ENCODE results near the gene APBB2. TPM values are rescaled to one million over a fixed set of nuclear protein-coding genes. Genes with fewer than 3 reads are reported as not detected.

Gene APBB2
- total RNA-seq, 1 donor from 2014 or later, result 63.2 TPM

DNA sequence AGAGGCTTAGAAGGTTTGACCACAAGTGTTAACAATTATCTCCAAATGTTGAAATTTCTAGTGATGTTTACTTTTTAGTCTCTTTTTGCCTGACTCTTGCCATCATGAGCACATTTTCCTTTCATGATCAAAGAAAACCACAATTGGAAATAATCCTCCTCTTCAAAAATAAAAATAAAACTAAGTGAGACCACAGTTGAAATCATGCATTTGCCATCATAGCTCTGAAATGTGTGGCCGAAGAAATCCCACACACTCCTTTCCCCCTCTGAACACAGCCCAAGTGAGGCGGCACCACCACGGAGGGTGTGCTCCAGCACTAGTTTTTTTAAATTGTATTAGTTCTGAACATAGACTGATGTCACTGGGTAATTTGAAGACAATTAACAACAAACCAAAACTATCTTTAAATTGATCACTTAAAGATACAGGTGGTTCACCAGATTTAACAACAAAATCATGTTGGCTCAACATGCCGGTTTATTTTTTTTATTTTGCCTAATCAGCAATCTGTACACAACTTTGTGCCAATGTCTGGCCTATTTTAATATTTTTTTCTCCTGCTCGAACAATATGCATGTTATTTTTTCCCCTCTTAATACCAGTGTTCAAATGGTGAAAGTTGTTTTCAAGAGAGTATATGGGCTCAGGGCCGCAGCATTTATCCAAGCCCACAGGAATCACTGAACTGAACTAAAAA lies 17.6 kb downstream of the APBB2 start:
- no peaks in the 10 kb centered on the region for H3K27me3 Mint-ChIP-seq (ENCODE audit: low read depth)
- no peak for DNase-seq (ENCODE audit: low spot score in 2 of 2, unreplicated experiment in 2 of 2)
- H3K4me3 Mint-ChIP-seq, result no peak overlapping the region
- H3K9me3 Mint-ChIP-seq, result peaks cover 8% of the 10 kb centered on the region
- H3K4me1 Mint-ChIP-seq, result peaks cover 24% of the 10 kb centered on the region
- TF ChIP-seq, protein P1, sequence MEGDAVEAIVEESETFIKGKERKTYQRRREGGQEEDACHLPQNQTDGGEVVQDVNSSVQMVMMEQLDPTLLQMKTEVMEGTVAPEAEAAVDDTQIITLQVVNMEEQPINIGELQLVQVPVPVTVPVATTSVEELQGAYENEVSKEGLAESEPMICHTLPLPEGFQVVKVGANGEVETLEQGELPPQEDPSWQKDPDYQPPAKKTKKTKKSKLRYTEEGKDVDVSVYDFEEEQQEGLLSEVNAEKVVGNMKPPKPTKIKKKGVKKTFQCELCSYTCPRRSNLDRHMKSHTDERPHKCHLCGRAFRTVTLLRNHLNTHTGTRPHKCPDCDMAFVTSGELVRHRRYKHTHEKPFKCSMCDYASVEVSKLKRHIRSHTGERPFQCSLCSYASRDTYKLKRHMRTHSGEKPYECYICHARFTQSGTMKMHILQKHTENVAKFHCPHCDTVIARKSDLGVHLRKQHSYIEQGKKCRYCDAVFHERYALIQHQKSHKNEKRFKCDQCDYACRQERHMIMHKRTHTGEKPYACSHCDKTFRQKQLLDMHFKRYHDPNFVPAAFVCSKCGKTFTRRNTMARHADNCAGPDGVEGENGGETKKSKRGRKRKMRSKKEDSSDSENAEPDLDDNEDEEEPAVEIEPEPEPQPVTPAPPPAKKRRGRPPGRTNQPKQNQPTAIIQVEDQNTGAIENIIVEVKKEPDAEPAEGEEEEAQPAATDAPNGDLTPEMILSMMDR (IDR thresholded peaks at IDR 0.05; ENCODE audit: unreplicated experiment), result no peak
- peaks cover 4% of the 10 kb centered on the region for H3K36me3 Mint-ChIP-seq
- H3K27ac Mint-ChIP-seq, result peak overlapping the region; percentile 37

DNA sequence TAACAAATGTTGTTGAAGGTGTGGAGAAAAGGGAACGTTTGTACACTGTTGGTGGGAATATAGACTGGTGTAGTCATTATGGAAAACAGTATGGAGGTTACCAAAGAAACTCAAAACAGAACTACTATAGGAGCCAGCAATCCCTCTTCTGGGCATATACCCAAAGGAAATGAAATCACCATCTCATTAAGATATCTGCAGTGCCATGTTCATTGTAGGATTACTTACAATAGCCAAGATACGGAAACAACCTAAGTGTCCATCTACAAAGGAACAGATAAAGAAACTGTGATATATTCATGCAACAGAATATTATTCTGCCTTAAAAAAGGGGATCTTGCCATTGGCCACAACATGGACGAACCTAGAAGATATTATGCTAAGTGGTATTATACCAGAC lies 22.2 kb downstream of the APBB2 start:
- Mint-ChIP-seq H3K4me1 (peaks cover 21% of the 10 kb centered on the region), H3K36me3 (peaks cover 9% of the 10 kb centered on the region), H3K27me3 (ENCODE audit: low read depth) (no peaks in the 10 kb centered on the region), H3K9me3 (peaks cover 13% of the 10 kb centered on the region), H3K4me3 (no peak overlapping the region), H3K27ac (no peak overlapping the region)
- DNase-seq (ENCODE audit: low spot score in 2 of 2, unreplicated experiment in 2 of 2), result no peak
- TF ChIP-seq, protein P1 (IDR thresholded peaks at IDR 0.05; ENCODE audit: unreplicated experiment), result no peak

DNA sequence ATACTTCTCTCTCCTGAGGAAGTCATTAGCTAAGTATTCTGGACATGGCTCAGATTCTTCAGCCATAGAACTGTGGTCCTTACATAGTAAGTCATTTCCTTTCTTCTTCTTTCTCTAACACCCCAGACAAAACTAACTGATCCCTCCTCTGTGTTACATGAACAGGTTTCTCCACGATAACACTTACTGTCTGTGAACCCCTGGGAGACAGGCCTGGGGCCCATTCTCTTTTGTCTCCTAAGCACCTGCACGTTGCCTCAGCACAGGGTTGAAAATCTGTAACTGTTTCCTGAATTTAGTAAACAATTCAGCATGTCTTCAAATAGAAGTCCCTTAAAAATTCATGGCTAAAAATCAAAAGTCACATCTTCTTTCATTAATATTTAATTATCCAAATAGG lies 24.7 kb downstream of the APBB2 start:
- Mint-ChIP-seq H3K27ac (peak overlapping the region; percentile 48), H3K36me3 (peaks cover 9% of the 10 kb centered on the region), H3K4me1 (peaks cover 36% of the 10 kb centered on the region), H3K9me3 (peaks cover 13% of the 10 kb centered on the region), H3K27me3 (ENCODE audit: low read depth) (no peaks in the 10 kb centered on the region), H3K4me3 (no peak overlapping the region)
- no peak for DNase-seq (ENCODE audit: low spot score in 2 of 2, unreplicated experiment in 2 of 2)
- TF ChIP-seq, protein P1 (IDR thresholded peaks at IDR 0.05; ENCODE audit: unreplicated experiment), result no peak

DNA sequence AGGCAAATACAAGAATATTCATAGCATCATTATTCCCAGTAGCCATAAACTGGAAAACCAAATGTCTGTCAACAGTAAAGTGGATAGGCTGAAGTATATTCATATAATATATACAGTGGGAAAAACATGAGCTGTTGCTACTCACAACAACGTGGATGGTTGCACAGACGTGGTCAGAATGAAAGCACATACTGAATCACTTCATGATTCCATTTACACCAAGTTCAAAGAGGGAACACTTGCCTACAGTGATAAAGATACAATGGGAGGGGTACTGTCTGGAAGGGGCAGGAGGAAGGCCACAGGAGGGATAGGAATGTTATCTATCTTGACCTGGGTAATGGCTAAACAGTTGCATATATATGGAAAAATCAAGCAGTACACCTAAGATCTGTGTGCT lies 25.3 kb downstream of the APBB2 start:
- peaks cover 36% of the 10 kb centered on the region for H3K4me1 Mint-ChIP-seq
- DNase-seq (ENCODE audit: low spot score in 2 of 2, unreplicated experiment in 2 of 2), result no peak

DNA sequence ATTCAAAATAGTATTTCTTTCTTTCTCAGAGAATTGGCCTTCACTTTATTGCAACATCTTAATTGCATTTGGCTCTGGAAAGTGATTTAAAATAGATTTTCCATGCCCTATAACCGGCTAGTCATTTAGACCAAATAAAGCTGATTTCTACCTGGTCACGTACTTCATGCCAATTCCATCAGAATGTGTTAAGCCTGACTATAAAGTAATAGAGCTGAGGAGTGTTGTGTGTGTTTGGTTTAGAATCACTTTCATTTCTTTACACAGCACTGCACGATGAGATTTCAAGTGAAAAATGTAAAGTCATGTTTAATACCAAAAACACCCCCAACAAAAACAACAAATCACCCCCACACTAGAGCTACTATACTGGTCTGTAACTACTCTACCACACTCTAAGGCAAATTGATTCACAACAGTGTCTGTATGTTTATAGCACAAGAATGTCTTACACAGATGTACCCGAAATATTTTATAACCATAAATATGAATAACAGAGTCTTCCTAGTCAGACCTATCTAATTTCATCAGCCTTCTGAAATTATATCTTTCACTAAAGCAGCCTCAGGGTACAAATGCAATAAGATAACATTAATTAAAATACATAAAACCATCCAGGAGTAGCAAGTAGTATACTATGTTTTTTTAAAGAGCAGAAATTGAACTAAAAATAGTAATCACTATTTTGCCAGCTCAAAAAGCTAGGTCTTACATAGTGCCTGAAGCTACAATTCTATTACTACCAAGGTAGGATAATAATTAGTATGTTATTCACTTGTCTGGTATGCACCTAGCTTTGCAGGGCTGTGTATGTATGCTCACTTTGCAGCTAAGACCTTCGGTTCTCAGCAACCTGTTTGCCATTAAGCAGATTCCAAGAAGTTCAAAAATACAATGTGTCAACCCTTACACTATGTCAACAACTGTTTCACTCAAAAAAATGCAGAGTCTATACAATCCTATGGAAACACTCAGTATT lies 28.4 kb downstream of the APBB2 start:
- Mint-ChIP-seq H3K36me3 (peaks cover 6% of the 10 kb centered on the region), H3K9me3 (peaks cover 14% of the 10 kb centered on the region), H3K4me3 (no peak overlapping the region), H3K4me1 (peaks cover 36% of the 10 kb centered on the region), H3K27me3 (ENCODE audit: low read depth) (no peaks in the 10 kb centered on the region), H3K27ac (peak overlapping the region; percentile 71)
- TF ChIP-seq, protein P1 (IDR thresholded peaks at IDR 0.05; ENCODE audit: unreplicated experiment), result no peak
- no peak for DNase-seq (ENCODE audit: low spot score in 2 of 2, unreplicated experiment in 2 of 2)

More for the DNA sequence above, 25.3 kb downstream of the APBB2 start:
- Mint-ChIP-seq H3K4me3 (no peak overlapping the region), H3K27ac (no peak overlapping the region), H3K36me3 (peaks cover 9% of the 10 kb centered on the region), H3K27me3 (ENCODE audit: low read depth) (no peaks in the 10 kb centered on the region), H3K9me3 (peaks cover 13% of the 10 kb centered on the region)
- TF ChIP-seq, protein P1 (IDR thresholded peaks at IDR 0.05; ENCODE audit: unreplicated experiment), result no peak
